H1 (cell line): Measurements from ENCODE around the gene UCKL1. TPM values are rescaled to one million over a fixed set of nuclear protein-coding genes. Genes with fewer than 3 reads are reported as not detected.

Source experiments
- CHD1 ChIP-seq: IDR thresholded peaks from 2 replicates; pipeline ENCODE4 v1.6.1; 2012; ENCODE audit warnings: low read depth, low read length, improper control_type of control experiment
- MAFK ChIP-seq: IDR thresholded peaks from 2 replicates; pipeline ENCODE4 v1.6.1; 2012; ENCODE audit warnings: low read depth, mild to moderate bottlenecking, improper control_type of control experiment, low read length
- POLR2AphosphoS5 ChIP-seq: IDR thresholded peaks from 2 replicates; pipeline ENCODE4 v1.6.1; 2011; ENCODE audit warnings: low read depth, low read length
- RAD21 ChIP-seq, 2 experiments: IDR thresholded peaks in 1 of 2; conservative IDR thresholded peaks in 1 of 2; 2 replicates each; pipeline ENCODE4 v1.6.1; 2011; ENCODE audit warnings: low read depth in 2 of 2, low read length in 2 of 2, improper control_type of control experiment in 1 of 2, inconsistent platforms in 1 of 2, mild to moderate bottlenecking in 1 of 2, moderate library complexity in 1 of 2
- RXRA ChIP-seq: IDR thresholded peaks from 2 replicates; pipeline ENCODE4 v1.6.1; 2011; ENCODE audit warnings: low read depth, mild to moderate bottlenecking, low read length, moderate library complexity; ENCODE audit not compliant: insufficient read depth
- SRF ChIP-seq: IDR thresholded peaks from 2 replicates; pipeline ENCODE4 v1.6.1; 2011; ENCODE audit warnings: mild to moderate bottlenecking, low read depth, low read length, moderate library complexity
- TAF1 ChIP-seq: IDR thresholded peaks from 2 replicates; pipeline ENCODE4 v1.6.1; 2011; ENCODE audit warnings: mild to moderate bottlenecking, low read depth, low read length
- YY1 ChIP-seq: IDR thresholded peaks from 2 replicates; pipeline ENCODE4 v1.6.1; 2011; ENCODE audit warnings: low read depth, mild to moderate bottlenecking, low read length
- polyA plus RNA-seq, 7 experiments: library from polyadenylated mRNA; depleted of rRNA in 3 of 7; stranded (reverse) in 5 of 7; unstranded in 2 of 7; fragments of >200 nt in 5 of 7; fragments of 200-250 nt in 2 of 7; gene quantifications; 1 replicate in 5 of 7; 2 replicates in 1 of 7; 4 replicates in 1 of 7; pipeline versions ENCODE4 v1.2.1 to v1.2.3, GENCODE V29; 2011 to 2013; ENCODE audit warnings: missing spikeins in 2 of 7, mixed read lengths in 2 of 7
- total RNA-seq: library from RNA; stranded (reverse); fragmentation: NEBNext Ultra II Directional; extraction: Animal tissue kit (Norgen Biotek cat#: 25700); gene quantifications from 2 replicates; pipeline ENCODE4 v1.2.1, GENCODE V29; 2021

Gene UCKL1
- total and polyA plus RNA-seq, 2 of the 8 experiments (the other 6 are each of a cell fraction or from before 2014, with no cell fraction given) = 36.5 to 91.2 TPM

- TF ChIP-seq TAF1 (no peak), RAD21 (IDR thresholded peaks at IDR 0.05 in 1 of 2, conservative IDR thresholded peaks at IDR 0.05 in 1 of 2; ENCODE audit: low read depth in 2 of 2, low read length in 2 of 2) (no peak), RXRA (no peak), YY1 (no peak), POLR2AphosphoS5 (no peak), CHD1 (no peak), MAFK (no peak), SRF (no peak)
- TF ChIP-seq, all 59 proteins: peak for 0
Measured at GRCh38 chr20:63958471-63958870, 2.3 kb upstream of the UCKL1 start (continued).
